ENCODE results near the gene CLIP1. TPM values are rescaled to one million over a fixed set of nuclear protein-coding genes. Genes with fewer than 3 reads are reported as not detected.
A peak's percentile ranks its signal among the peaks of the same experiment; 100 is the strongest.

Gene CLIP1
- total RNA-seq, 1 donor from 2014 or later: 59.1 TPM

DNA sequence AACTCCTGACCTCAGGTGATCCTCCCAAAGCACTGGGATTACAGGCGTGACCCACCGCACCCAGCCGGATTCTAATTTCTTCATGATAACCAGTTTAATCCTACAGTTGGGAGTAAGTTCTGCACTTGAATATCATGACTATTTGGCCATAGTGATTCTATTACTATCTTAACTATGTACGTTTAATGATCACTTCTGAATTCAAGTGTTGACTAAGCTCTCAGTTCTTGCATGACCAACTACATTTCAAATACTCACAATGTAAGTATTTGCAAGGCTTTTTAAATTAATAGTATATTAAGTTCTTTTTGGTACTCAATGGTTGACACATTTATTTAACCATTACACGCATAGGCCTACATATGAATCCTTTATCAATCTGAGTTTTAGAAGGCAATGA is 138.8 kb downstream of the CLIP1 start:
- DNase-seq (ENCODE audit: extremely low spot score, unreplicated experiment): no peak

GRCh38 chr12:122282061-122282460 is 140.4 kb downstream of the CLIP1 start:
- Mint-ChIP-seq H3K36me3 (peaks cover 3% of the 10 kb centered on the region), H3K9me3 (no peaks in the 10 kb centered on the region), H3K27ac (no peak overlapping the region), H3K27me3 (no peaks in the 10 kb centered on the region), H3K4me3 (no peak overlapping the region), H3K4me1 (ENCODE audit: unreplicated experiment) (no peaks in the 10 kb centered on the region)
- TF ChIP-seq, protein P1, sequence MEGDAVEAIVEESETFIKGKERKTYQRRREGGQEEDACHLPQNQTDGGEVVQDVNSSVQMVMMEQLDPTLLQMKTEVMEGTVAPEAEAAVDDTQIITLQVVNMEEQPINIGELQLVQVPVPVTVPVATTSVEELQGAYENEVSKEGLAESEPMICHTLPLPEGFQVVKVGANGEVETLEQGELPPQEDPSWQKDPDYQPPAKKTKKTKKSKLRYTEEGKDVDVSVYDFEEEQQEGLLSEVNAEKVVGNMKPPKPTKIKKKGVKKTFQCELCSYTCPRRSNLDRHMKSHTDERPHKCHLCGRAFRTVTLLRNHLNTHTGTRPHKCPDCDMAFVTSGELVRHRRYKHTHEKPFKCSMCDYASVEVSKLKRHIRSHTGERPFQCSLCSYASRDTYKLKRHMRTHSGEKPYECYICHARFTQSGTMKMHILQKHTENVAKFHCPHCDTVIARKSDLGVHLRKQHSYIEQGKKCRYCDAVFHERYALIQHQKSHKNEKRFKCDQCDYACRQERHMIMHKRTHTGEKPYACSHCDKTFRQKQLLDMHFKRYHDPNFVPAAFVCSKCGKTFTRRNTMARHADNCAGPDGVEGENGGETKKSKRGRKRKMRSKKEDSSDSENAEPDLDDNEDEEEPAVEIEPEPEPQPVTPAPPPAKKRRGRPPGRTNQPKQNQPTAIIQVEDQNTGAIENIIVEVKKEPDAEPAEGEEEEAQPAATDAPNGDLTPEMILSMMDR (conservative IDR thresholded peaks at IDR 0.05): no peak
- DNase-seq (ENCODE audit: extremely low spot score, unreplicated experiment): no peak

More for the DNA sequence above, 138.8 kb downstream of the CLIP1 start:
- TF ChIP-seq, protein P1 (conservative IDR thresholded peaks at IDR 0.05): no peak
- no peaks in the 10 kb centered on the region for H3K27me3 Mint-ChIP-seq
- no peak overlapping the region for H3K27ac Mint-ChIP-seq
- peaks cover 9% of the 10 kb centered on the region for H3K36me3 Mint-ChIP-seq
- no peaks in the 10 kb centered on the region for H3K4me1 Mint-ChIP-seq (ENCODE audit: unreplicated experiment)
- H3K4me3 Mint-ChIP-seq: no peak overlapping the region
- H3K9me3 Mint-ChIP-seq: no peaks in the 10 kb centered on the region

DNA sequence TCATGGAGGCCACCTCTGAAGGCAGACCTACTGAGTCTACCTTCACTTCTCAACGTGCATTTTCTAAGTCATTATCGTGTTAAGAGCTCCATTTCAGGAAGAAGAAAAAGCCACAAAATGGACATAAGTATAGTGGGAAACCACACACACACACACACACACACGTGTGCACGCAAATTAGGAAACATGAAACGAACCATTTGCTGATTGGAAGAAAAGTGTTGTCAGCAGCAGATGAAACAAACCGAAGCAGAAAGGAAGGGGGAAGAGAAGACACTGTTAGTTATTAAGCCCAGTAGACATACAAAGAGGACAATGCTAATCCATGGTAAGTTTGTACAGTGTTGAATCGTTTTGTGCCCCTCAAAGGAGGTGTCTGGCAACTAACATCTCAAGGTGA is 146.2 kb downstream of the CLIP1 start:
- no peaks in the 10 kb centered on the region for H3K4me1 Mint-ChIP-seq (ENCODE audit: unreplicated experiment)
- H3K4me3 Mint-ChIP-seq: no peak overlapping the region
- no peaks in the 10 kb centered on the region for H3K27me3 Mint-ChIP-seq
- peaks cover 12% of the 10 kb centered on the region for H3K36me3 Mint-ChIP-seq
- no peaks in the 10 kb centered on the region for H3K9me3 Mint-ChIP-seq
- DNase-seq (ENCODE audit: extremely low spot score, unreplicated experiment): no peak
- TF ChIP-seq, protein P1 (conservative IDR thresholded peaks at IDR 0.05): no peak
- no peak overlapping the region for H3K27ac Mint-ChIP-seq

- no peak for DNase-seq (ENCODE audit: extremely low spot score, unreplicated experiment)
- Mint-ChIP-seq H3K9me3 (no peaks in the 10 kb centered on the region), H3K4me3 (no peak overlapping the region), H3K27ac (no peak overlapping the region), H3K36me3 (peaks cover 12% of the 10 kb centered on the region), H3K4me1 (ENCODE audit: unreplicated experiment) (no peaks in the 10 kb centered on the region), H3K27me3 (no peaks in the 10 kb centered on the region)
- TF ChIP-seq, protein P1 (conservative IDR thresholded peaks at IDR 0.05): no peak
Observed at GRCh38 chr12:122275459-122275858, 147.0 kb downstream of the CLIP1 start.

DNA sequence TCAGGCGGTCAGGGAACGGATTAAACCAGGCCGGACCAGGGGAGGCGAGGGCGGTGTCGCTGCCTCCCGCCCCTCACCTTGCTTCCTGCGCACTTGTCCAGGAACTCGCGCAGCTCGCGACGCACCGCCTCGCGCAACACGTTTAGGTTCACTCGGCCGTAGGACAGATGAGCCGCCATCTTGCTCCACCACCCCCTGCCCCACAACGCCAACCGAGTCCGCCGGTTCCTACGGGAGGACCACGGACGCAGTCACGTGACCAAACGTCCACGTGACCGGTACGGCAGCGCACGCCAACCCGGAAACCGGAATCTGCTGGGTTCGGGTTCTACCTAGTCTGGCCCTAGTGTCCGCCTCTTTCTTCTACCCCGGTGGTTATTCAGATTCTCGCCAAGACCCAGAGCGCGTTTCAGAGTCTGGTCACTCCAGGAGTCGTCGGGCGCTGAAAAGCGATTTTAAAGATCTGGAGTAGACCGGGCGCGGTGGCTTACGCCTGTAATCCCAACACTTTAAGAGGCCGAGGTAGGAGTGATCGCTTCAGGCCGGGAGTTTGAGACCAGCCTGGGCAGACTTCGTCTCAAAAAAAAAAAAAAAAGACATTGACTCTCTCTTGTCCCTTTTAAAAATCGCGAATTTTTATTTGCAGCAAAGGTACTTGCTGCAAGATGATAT is 156.1 kb downstream of the CLIP1 start, which contains the start of gene VPS33A:
Gene VPS33A, minus strand, starts transcription at position 265 of the 672 bp plus-strand sequence. Its CDS starts 86 bp downstream, at position 179.
- TF ChIP-seq, protein P1 (conservative IDR thresholded peaks at IDR 0.05): no peak
- peak within 1 kb of the TSS; percentile 97 for H3K4me3 Mint-ChIP-seq

More for the DNA sequence above, 156.1 kb downstream of the CLIP1 start, which contains the start of gene VPS33A:
- Mint-ChIP-seq H3K4me1 (ENCODE audit: unreplicated experiment) (peaks cover 8% of the 10 kb centered on the region), H3K27me3 (peaks cover 8% of the 10 kb centered on the region), H3K36me3 (no peaks in the 10 kb centered on the region), H3K9me3 (no peaks in the 10 kb centered on the region), H3K27ac (peak within 1 kb of the TSS; percentile 98)
- DNase-seq (ENCODE audit: extremely low spot score, unreplicated experiment): peak; percentile 98

All from type B pancreatic cell (in vitro differentiated cells).